NAMALWA (cell line): ENCODE results near the gene ALOXE3.

Source experiments
- DNase-seq: peaks from one replicate; pipeline ENCODE4 v3.0.0-alpha.2; 2015; ENCODE audit warnings: low spot score

ALOXE3 gene

GRCh38 chr17:8048736-8049135 lies 69.6 kb downstream of the ALOXE3 start:
- no peak for DNase-seq

GRCh38 chr17:8048236-8048635 lies 70.1 kb downstream of the ALOXE3 start:
- DNase-seq, result no peak

GRCh38 chr17:8047769-8048110 lies 70.6 kb downstream of the ALOXE3 start:
- no peak for DNase-seq

GRCh38 chr17:8046929-8047768 lies 71.2 kb downstream of the ALOXE3 start:
- no peak for DNase-seq

GRCh38 chr17:8046306-8046928 lies 71.9 kb downstream of the ALOXE3 start:
- no peak for DNase-seq
